Erythroblast (primary cell): ENCODE results near the gene CCDC91.

ENCODE experiments used
- GATA1 ChIP-seq: IDR thresholded peaks from 2 replicates; pipeline ENCODE4 v1.6.1; 2011; ENCODE audit warnings: low read depth, mild to moderate bottlenecking, control low read depth, low read length, moderate library complexity
- POLR2A ChIP-seq: IDR thresholded peaks from 2 replicates; pipeline ENCODE4 v1.6.1; 2011; ENCODE audit warnings: mild to moderate bottlenecking, low read length

- TF ChIP-seq POLR2A: no peak
- TF ChIP-seq GATA1: no peak
These were observed 24.8 kb downstream of the CCDC91 start for GRCh38 chr12:28215021-28215420.
